HG03442 (cell line): ENCODE results near the gene DDX5.
"Not testable (repeated sequence)": the region's sequence is repeated elsewhere in the genome, so short reads cannot be mapped to it uniquely, and the experiment has no call there.

Source experiments
- ATAC-seq: cut with Tn5 transposase; IDR thresholded peaks from one replicate; pipeline ENCODE4 v1.9.1; 2021; ENCODE audit warnings: mild to moderate bottlenecking, moderate library complexity; ENCODE audit not compliant: unreplicated experiment

DDX5 gene

GRCh38 chr17:64494121-64494520 is 12.0 kb downstream of the DDX5 start:
- no peak for ATAC-seq

- ATAC-seq = no peak
Measured at GRCh38 chr17:64492481-64493109, 13.5 kb downstream of the DDX5 start.

- ATAC-seq = no peak
Measured at GRCh38 chr17:64491994-64492393, 14.1 kb downstream of the DDX5 start.

GRCh38 chr17:64491034-64491860 is 14.8 kb downstream of the DDX5 start:
- no peak for ATAC-seq

- no peak for ATAC-seq
Measured at GRCh38 chr17:64488301-64488700, 17.8 kb downstream of the DDX5 start.

- ATAC-seq = no peak
Measured at GRCh38 chr17:64484380-64484779, 21.7 kb downstream of the DDX5 start.

- no peak for ATAC-seq
Measured at GRCh38 chr17:64480951-64481350, 25.1 kb downstream of the DDX5 start.

GRCh38 chr17:64477849-64478248 is 28.2 kb downstream of the DDX5 start:
- no peak for ATAC-seq

- no peak for ATAC-seq
Measured at GRCh38 chr17:64472564-64472963, 33.5 kb downstream of the DDX5 start.

- no peak for ATAC-seq
Measured at GRCh38 chr17:64471440-64471839, 34.6 kb downstream of the DDX5 start.

GRCh38 chr17:64470625-64471024 is 35.5 kb downstream of the DDX5 start:
- ATAC-seq = no peak

GRCh38 chr17:64466834-64467233 is 39.3 kb downstream of the DDX5 start:
- not testable (repeated sequence) for ATAC-seq

GRCh38 chr17:64466019-64466735 is 39.9 kb downstream of the DDX5 start:
- no peak for ATAC-seq

- no peak for ATAC-seq
Measured at GRCh38 chr17:64461788-64462187, 44.3 kb downstream of the DDX5 start.

- no peak for ATAC-seq
Measured at GRCh38 chr17:64460955-64461354, 45.1 kb downstream of the DDX5 start.

GRCh38 chr17:64459818-64460217 is 46.3 kb downstream of the DDX5 start:
- not testable (repeated sequence) for ATAC-seq

GRCh38 chr17:64459284-64459747 is 46.8 kb downstream of the DDX5 start:
- ATAC-seq = no peak

- no peak for ATAC-seq
Measured at GRCh38 chr17:64458756-64459155, 47.3 kb downstream of the DDX5 start.

GRCh38 chr17:64457156-64457555 is 48.9 kb downstream of the DDX5 start:
- no peak for ATAC-seq

- ATAC-seq = no peak
Measured at GRCh38 chr17:64455993-64456885, 49.9 kb downstream of the DDX5 start.

- no peak for ATAC-seq
Measured at GRCh38 chr17:64449545-64449944, 56.5 kb downstream of the DDX5 start.
